ENCODE results near the gene EIF4E1B. TPM values are rescaled to one million over a fixed set of nuclear protein-coding genes. Genes with fewer than 3 reads are reported as not detected.

Gene EIF4E1B
- total RNA-seq, 4 donors from 2014 or later, result not detected

DNA sequence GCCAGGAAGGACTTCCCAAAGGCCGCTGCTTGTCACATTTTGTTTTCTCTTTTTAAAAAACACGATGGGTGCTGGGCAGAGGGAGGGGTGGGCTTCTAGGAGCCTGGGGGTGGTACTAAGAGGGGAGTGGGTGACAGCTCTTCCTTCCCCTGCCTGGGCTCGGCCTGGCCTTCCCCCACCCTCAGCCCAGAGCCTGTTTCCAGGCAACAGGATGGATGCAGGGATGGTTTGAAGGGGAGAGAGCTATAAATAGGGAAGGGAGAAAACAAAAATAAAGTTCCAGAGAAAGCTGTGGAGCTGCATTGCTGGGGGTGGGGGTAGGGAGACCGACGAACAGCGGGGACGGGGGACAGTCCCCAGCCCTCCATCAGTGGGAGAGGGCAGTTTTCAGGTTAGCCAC lies 14.0 kb upstream of the EIF4E1B start:
- TF ChIP-seq, protein P1, sequence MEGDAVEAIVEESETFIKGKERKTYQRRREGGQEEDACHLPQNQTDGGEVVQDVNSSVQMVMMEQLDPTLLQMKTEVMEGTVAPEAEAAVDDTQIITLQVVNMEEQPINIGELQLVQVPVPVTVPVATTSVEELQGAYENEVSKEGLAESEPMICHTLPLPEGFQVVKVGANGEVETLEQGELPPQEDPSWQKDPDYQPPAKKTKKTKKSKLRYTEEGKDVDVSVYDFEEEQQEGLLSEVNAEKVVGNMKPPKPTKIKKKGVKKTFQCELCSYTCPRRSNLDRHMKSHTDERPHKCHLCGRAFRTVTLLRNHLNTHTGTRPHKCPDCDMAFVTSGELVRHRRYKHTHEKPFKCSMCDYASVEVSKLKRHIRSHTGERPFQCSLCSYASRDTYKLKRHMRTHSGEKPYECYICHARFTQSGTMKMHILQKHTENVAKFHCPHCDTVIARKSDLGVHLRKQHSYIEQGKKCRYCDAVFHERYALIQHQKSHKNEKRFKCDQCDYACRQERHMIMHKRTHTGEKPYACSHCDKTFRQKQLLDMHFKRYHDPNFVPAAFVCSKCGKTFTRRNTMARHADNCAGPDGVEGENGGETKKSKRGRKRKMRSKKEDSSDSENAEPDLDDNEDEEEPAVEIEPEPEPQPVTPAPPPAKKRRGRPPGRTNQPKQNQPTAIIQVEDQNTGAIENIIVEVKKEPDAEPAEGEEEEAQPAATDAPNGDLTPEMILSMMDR (IDR thresholded peaks at IDR 0.05; ENCODE audit: low read depth), result no peak

GRCh38 chr5:176618783-176619182 lies 11.7 kb upstream of the EIF4E1B start:
- TF ChIP-seq, protein P1 (IDR thresholded peaks at IDR 0.05; ENCODE audit: low read depth), result no peak

DNA sequence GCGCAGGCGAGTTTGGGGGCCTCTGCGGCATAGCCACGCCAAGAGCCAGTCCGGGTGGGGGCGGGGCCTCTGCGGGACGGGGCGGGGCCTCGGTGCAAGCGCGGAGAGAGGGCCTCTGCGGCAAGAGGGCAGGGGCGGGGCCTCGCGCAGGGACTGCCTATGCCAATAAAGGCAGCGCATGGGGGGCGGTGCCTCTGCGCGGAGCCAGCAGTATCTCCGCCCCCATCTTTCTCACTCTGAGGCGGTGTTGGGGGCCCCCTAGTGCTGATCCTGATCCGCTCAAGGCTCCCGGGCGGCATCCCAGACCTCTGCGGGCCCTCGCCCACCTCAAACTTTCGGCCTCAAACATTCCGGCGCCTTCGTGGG lies 11.3 kb upstream of the EIF4E1B start:
- TF ChIP-seq, protein P1 (IDR thresholded peaks at IDR 0.05; ENCODE audit: low read depth), result no peak

GRCh38 chr5:176619569-176620332 lies 10.7 kb upstream of the EIF4E1B start:
- TF ChIP-seq, protein P1 (IDR thresholded peaks at IDR 0.05; ENCODE audit: low read depth), result no peak

DNA sequence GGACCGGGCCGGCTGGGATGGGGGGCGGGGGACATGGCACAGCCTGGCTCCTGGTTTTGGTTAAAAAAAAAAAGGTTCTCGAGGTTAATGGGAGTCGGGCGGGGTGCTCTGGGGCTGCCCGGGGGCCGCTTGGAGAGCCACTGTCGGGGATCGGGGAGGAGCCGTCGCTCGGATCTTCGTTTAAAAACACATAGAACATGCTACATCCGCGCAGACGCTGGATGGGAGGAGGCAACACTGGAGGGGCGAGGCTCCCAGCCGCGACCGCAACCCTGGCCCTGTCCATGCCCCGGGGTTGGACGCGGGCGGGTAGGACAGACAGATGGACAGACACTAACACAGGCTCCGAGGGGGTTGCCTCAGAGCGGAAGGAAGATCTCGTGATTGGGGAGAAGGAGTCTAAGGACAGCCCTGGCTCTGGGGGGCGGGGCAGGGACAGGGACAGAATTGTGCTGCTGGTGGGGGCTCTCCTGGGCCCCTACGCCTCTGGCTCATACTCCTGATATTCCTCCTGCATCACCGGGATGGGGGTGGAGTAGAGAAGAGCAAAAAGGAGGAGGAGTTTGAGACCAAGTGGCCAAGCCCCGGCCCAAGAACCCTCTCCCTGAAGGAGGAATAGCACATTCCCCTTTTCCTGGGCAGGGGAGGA lies 10.0 kb upstream of the EIF4E1B start:
- TF ChIP-seq, protein P1 (IDR thresholded peaks at IDR 0.05; ENCODE audit: low read depth), result no peak

- TF ChIP-seq, protein P1 (IDR thresholded peaks at IDR 0.05; ENCODE audit: low read depth), result no peak
Observed at GRCh38 chr5:176621661-176622079, 8.8 kb upstream of the EIF4E1B start.

DNA sequence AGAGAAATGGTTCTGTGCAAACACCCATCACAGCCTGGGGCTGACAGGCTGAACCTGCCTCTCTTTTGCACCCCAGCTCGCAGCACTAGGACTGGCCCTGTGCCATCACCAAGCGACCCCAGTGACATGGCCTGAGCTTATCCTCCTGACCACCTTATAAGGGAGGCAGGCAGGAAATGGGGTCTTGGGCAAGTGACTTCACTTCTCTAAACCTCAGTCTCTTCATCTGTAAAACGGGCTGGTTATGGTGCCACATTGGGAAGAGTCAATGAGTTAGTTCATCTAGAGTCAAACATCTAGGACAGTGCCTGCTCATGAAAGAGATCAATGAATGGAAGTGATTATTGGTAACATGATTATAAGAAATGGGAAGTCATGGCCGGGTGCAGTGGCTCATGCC lies 6.3 kb upstream of the EIF4E1B start:
- TF ChIP-seq, protein P1 (IDR thresholded peaks at IDR 0.05; ENCODE audit: low read depth), result no peak
